Natural killer cell treated with Interleukin-12 subunit alpha and Interleukin-12 subunit beta and Interleukin-15 and Interleukin-18, amount 100 ng/mL, for 72 hours (primary cell): ENCODE results near the gene GALNTL6. TPM values are rescaled to one million over a fixed set of nuclear protein-coding genes. Genes with fewer than 3 reads are reported as not detected.
"Not testable (repeated sequence)": the region's sequence is repeated elsewhere in the genome, so short reads cannot be mapped to it uniquely, and the experiment has no call there.

Source experiments
- ATAC-seq, 2 donors: fragments of 150-1000 bp; cut with Tn5 transposase in 1 of 2; sonication (Bioruptor Pico), chemical (Tn5 transposase) in 1 of 2; 2 replicates each; pipeline ENCODE4 v1.10.0; 2021
- DNase-seq: peaks from one replicate; pipeline ENCODE4 v3.0.0; 2022; ENCODE audit warnings: low spot score
- H3K27ac Mint-ChIP-seq, 2 donors: 1 replicate in 1 of 2; 2 replicates in 1 of 2; pipeline ENCODE4 v1.8.0; 2022; ENCODE audit warnings: mixed read lengths in 2 of 2, mild to moderate bottlenecking in 1 of 2, moderate library complexity in 1 of 2
- H3K27me3 Mint-ChIP-seq, 2 donors: 1 replicate in 1 of 2; 2 replicates in 1 of 2; pipeline ENCODE4 v1.8.0; 2022; ENCODE audit warnings: mixed read lengths in 2 of 2
- H3K36me3 Mint-ChIP-seq: one replicate; pipeline ENCODE4 v1.8.0; 2022; ENCODE audit warnings: mixed read lengths
- H3K4me1 Mint-ChIP-seq, 2 donors: 1 replicate in 1 of 2; 2 replicates in 1 of 2; pipeline ENCODE4 v1.8.0; 2022; ENCODE audit warnings: low read depth in 2 of 2, mixed read lengths in 2 of 2, mild to moderate bottlenecking in 1 of 2
- H3K4me3 Mint-ChIP-seq: one replicate; pipeline ENCODE4 v1.8.0; 2022; ENCODE audit warnings: mixed read lengths
- H3K9me3 Mint-ChIP-seq: 2 replicates; pipeline ENCODE4 v1.8.0; 2022; ENCODE audit warnings: mixed read lengths
- total RNA-seq, 2 donors: library from RNA; stranded (reverse); gene quantifications; one replicate each; pipeline ENCODE4 v1.2.3, GENCODE V29; 2022

Gene GALNTL6
- total RNA-seq, 2 donors from 2014 or later: not detected

GRCh38 chr4:172705565-172705964, 892.4 kb downstream of the GALNTL6 start:
- no peak for ATAC-seq
- Mint-ChIP-seq H3K27ac (no peak overlapping the region), H3K27me3 (no peaks in the 10 kb centered on the region), H3K36me3 (peaks cover 20% of the 10 kb centered on the region), H3K4me3 (no peak overlapping the region), H3K4me1 (no peaks in the 10 kb centered on the region), H3K9me3 (peaks cover 17% of the 10 kb centered on the region)
- DNase-seq: no peak

DNA sequence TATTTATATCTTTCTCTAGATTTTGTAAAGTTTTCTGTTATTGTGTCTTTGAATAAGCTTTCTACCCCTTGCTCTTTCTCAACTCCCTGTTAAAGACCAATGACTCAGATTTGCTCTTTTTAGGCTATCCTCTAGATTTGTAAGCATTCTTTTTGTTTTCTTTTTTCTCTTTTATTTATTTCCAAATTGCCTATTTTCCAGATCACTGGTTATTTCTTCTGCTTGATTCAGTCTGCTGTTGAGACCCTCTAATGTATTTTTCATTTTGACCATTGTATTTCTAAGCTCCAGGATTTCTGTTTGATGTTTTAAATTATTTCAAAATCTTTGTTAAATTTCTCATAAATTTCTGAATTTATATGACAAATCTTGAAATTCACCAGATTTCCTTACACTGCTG, 892.8 kb downstream of the GALNTL6 start:
- no peaks in the 10 kb centered on the region for H3K4me1 Mint-ChIP-seq
- no peak overlapping the region for H3K27ac Mint-ChIP-seq
- ATAC-seq (no peak), DNase-seq (no peak)
- peaks cover 20% of the 10 kb centered on the region for H3K36me3 Mint-ChIP-seq
- H3K9me3 Mint-ChIP-seq: peaks cover 18% of the 10 kb centered on the region
- no peaks in the 10 kb centered on the region for H3K27me3 Mint-ChIP-seq
- H3K4me3 Mint-ChIP-seq: no peak overlapping the region

DNA sequence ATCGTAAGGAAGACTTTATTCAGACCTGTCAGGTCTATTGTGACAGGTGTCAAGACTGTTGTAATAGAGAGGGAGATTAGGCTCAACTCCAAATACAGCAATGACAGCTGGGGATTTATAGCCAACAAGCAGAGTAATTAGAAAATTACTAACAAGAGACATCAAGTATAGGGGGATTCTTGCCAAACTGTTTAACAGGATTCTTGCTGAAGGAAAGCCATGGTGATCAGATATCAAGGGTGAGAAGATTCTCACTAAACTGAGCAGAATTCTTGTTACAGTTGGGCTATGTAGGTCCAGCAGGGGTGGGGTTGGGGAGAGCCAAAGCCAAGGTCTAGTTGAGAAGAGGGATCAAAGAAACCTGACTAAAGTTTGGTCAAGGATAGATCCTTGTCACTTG, 894.4 kb downstream of the GALNTL6 start:
- ATAC-seq: no peak
- DNase-seq: no peak
- peaks cover 24% of the 10 kb centered on the region for H3K36me3 Mint-ChIP-seq
- no peaks in the 10 kb centered on the region for H3K27me3 Mint-ChIP-seq
- no peak overlapping the region for H3K4me3 Mint-ChIP-seq
- no peak overlapping the region for H3K27ac Mint-ChIP-seq
- no peaks in the 10 kb centered on the region for H3K4me1 Mint-ChIP-seq
- peaks cover 24% of the 10 kb centered on the region for H3K9me3 Mint-ChIP-seq

DNA sequence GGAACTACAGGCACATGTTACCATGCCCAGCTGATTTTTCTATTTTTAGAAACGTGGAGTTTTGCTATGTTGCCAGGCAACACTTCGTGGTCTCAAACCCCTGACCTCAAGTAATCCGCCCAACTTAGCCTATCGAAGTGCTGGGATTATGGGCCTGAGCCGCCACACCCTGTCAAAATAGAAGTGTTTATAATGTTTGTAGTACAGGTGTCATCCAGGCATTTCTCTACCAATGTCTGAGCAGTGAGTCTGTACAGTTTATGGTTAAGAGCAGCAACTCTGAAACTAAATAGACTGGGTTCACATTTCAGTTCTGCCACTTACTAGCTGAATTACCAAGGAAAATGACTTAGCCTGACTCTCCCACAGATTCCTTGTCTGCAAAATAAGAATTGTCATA, 895.0 kb downstream of the GALNTL6 start:
- Mint-ChIP-seq H3K27me3 (no peaks in the 10 kb centered on the region), H3K4me3 (no peak overlapping the region), H3K27ac (no peak overlapping the region), H3K9me3 (peaks cover 27% of the 10 kb centered on the region), H3K4me1 (no peaks in the 10 kb centered on the region), H3K36me3 (peaks cover 28% of the 10 kb centered on the region)
- ATAC-seq (no peak), DNase-seq (no peak)

- peaks cover 35% of the 10 kb centered on the region for H3K9me3 Mint-ChIP-seq
- DNase-seq: no peak
- H3K4me3 Mint-ChIP-seq: no peak overlapping the region
- ATAC-seq: no peak
- H3K36me3 Mint-ChIP-seq: peaks cover 28% of the 10 kb centered on the region
- H3K4me1 Mint-ChIP-seq: no peaks in the 10 kb centered on the region
- no peaks in the 10 kb centered on the region for H3K27me3 Mint-ChIP-seq
- H3K27ac Mint-ChIP-seq: no peak overlapping the region
Observed at GRCh38 chr4:172709376-172709775, 896.2 kb downstream of the GALNTL6 start.

- no peak for DNase-seq
- Mint-ChIP-seq H3K27me3 (no peaks in the 10 kb centered on the region), H3K27ac (no peak overlapping the region), H3K9me3 (peaks cover 16% of the 10 kb centered on the region), H3K4me3 (no peak overlapping the region), H3K36me3 (peaks cover 8% of the 10 kb centered on the region), H3K4me1 (no peaks in the 10 kb centered on the region)
- no peak for ATAC-seq
Observed at GRCh38 chr4:172716291-172716690, 903.1 kb downstream of the GALNTL6 start.

- no peak overlapping the region for H3K27ac Mint-ChIP-seq
- peaks cover 6% of the 10 kb centered on the region for H3K9me3 Mint-ChIP-seq
- ATAC-seq (no peak), DNase-seq (no peak)
- H3K27me3 Mint-ChIP-seq: no peaks in the 10 kb centered on the region
- H3K4me1 Mint-ChIP-seq: no peaks in the 10 kb centered on the region
- H3K36me3 Mint-ChIP-seq: peaks cover 6% of the 10 kb centered on the region
- H3K4me3 Mint-ChIP-seq: no peak overlapping the region
Observed at GRCh38 chr4:172721659-172722058, 908.5 kb downstream of the GALNTL6 start.

DNA sequence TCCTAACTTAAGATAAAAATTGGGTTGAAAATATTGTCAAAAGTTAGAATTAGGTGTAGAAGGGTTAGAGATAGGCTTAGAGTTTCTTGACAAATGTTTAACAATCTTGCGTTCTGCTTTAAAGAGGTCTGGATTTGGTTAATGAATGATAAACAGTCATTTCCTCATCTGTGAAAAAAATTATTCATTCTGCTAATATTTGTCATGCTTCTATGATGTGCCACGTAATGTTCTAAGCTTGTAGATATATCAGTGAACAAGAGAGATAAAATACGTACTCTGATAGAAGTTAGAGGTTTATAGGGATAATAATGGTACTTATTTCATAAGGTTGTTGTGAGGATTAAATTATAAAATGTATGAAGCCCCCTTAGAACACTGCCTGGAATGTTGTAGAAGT, 912.4 kb downstream of the GALNTL6 start:
- H3K4me3 Mint-ChIP-seq: no peak overlapping the region
- peaks cover 6% of the 10 kb centered on the region for H3K36me3 Mint-ChIP-seq
- H3K27ac Mint-ChIP-seq: no peak overlapping the region
- DNase-seq (no peak), ATAC-seq (no peak)
- H3K27me3 Mint-ChIP-seq: no peaks in the 10 kb centered on the region
- H3K4me1 Mint-ChIP-seq: no peaks in the 10 kb centered on the region
- H3K9me3 Mint-ChIP-seq: peaks cover 9% of the 10 kb centered on the region

GRCh38 chr4:172726001-172726423, 912.8 kb downstream of the GALNTL6 start:
- H3K27me3 Mint-ChIP-seq: no peaks in the 10 kb centered on the region

GRCh38 chr4:172727631-172728030, 914.4 kb downstream of the GALNTL6 start:
- Mint-ChIP-seq H3K9me3 (peaks cover 14% of the 10 kb centered on the region), H3K27ac (no peak overlapping the region), H3K4me1 (no peaks in the 10 kb centered on the region), H3K4me3 (no peak overlapping the region), H3K27me3 (no peaks in the 10 kb centered on the region), H3K36me3 (peaks cover 6% of the 10 kb centered on the region)
- no peak for ATAC-seq
- no peak for DNase-seq

More at GRCh38 chr4:172726001-172726423, 912.8 kb downstream of the GALNTL6 start:
- Mint-ChIP-seq H3K4me1 (no peaks in the 10 kb centered on the region), H3K36me3 (peaks cover 6% of the 10 kb centered on the region), H3K27ac (no peak overlapping the region), H3K4me3 (no peak overlapping the region), H3K9me3 (peaks cover 9% of the 10 kb centered on the region)
- no peak for DNase-seq
- ATAC-seq: no peak

DNA sequence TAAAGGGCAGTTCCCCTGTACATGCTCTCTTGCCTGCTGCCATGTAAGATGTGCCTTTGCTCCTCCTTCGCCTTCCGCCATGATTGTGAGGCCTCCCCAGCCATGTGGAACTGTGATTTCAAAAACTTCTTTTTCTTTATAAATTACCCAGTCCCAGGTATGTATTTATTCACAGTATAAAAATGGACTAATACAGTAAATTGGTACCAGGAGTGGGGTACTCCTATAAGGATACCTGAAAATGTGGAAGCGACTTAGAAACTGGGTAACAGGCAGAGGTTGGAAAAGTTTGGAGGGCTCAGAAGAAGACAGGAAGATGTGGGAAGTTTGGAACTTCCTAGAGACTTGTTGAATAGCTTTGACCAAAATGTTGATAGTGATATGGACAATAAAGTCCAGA, 920.4 kb downstream of the GALNTL6 start:
- not testable (repeated sequence) for H3K27ac Mint-ChIP-seq, H3K4me1 Mint-ChIP-seq, H3K4me3 Mint-ChIP-seq, ATAC-seq, DNase-seq, H3K27me3 Mint-ChIP-seq
- Mint-ChIP-seq H3K9me3 (peaks cover 17% of the 10 kb centered on the region), H3K36me3 (peaks cover 23% of the 10 kb centered on the region)

GRCh38 chr4:172734555-172734954, 921.4 kb downstream of the GALNTL6 start:
- H3K27ac Mint-ChIP-seq: no peak overlapping the region
- H3K4me1 Mint-ChIP-seq: no peaks in the 10 kb centered on the region
- H3K9me3 Mint-ChIP-seq: peaks cover 17% of the 10 kb centered on the region
- DNase-seq: no peak
- H3K36me3 Mint-ChIP-seq: peaks cover 28% of the 10 kb centered on the region
- no peak overlapping the region for H3K4me3 Mint-ChIP-seq
- no peak for ATAC-seq
- H3K27me3 Mint-ChIP-seq: no peaks in the 10 kb centered on the region

DNA sequence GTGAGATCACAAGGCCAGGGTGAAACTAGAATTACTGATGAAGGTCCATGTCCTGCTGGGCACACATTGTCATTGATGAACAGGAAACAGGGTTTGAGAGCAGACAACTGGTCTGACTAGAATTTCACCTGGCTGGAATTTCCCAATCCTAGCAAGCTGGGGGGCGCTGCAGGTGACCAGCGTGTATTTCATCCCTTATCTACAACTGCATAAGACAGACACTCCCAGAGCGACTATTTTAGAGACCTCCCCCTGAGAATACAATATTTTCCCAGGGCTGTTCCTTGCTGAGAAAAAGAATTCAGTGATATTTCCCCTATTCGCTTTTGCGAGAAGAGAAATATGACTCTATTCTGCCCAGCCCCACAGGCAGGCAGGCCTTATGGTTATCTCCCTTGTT, 922.8 kb downstream of the GALNTL6 start:
- H3K27me3 Mint-ChIP-seq: no peaks in the 10 kb centered on the region
- no peaks in the 10 kb centered on the region for H3K4me1 Mint-ChIP-seq
- no peak overlapping the region for H3K27ac Mint-ChIP-seq
- H3K4me3 Mint-ChIP-seq: no peak overlapping the region
- peaks cover 25% of the 10 kb centered on the region for H3K9me3 Mint-ChIP-seq
- ATAC-seq (no peak), DNase-seq (no peak)
- H3K36me3 Mint-ChIP-seq: peaks cover 28% of the 10 kb centered on the region

- Mint-ChIP-seq H3K4me1 (no peaks in the 10 kb centered on the region), H3K9me3 (peaks cover 18% of the 10 kb centered on the region), H3K4me3 (no peak overlapping the region), H3K27me3 (no peaks in the 10 kb centered on the region), H3K36me3 (peaks cover 20% of the 10 kb centered on the region), H3K27ac (no peak overlapping the region)
- DNase-seq (no peak), ATAC-seq (no peak)
Observed at GRCh38 chr4:172740434-172740833, 927.2 kb downstream of the GALNTL6 start.

- no peak for ATAC-seq
- Mint-ChIP-seq H3K27ac (no peak overlapping the region), H3K9me3 (peaks cover 8% of the 10 kb centered on the region), H3K4me1 (no peaks in the 10 kb centered on the region), H3K27me3 (no peaks in the 10 kb centered on the region), H3K4me3 (no peak overlapping the region), H3K36me3 (no peaks in the 10 kb centered on the region)
- no peak for DNase-seq
Observed at GRCh38 chr4:172750910-172751309, 937.7 kb downstream of the GALNTL6 start.
